Stomach (tissue), 9 donors: Measurements from ENCODE around the gene TRMT10C. TPM values are rescaled to one million over a fixed set of nuclear protein-coding genes. Genes with fewer than 3 reads are reported as not detected.
"Not testable (repeated sequence)": the region's sequence is repeated elsewhere in the genome, so short reads cannot be mapped to it uniquely, and the experiment has no call there.

Source experiments
- DNase-seq, 2 donors: peaks; one replicate each; pipeline versions ENCODE4 v3.0.0 to v3.0.0-alpha.2; 2013 to 2019
- H3K27ac ChIP-seq, 5 donors: fragments of 200-600 bp in 4 of 5; sonication (generic) in 4 of 5; one replicate each; pipeline ENCODE4 v1.5.1; 2013 to 2019; ENCODE audit warnings: mild to moderate bottlenecking in 1 of 5, moderate library complexity in 1 of 5
- H3K27me3 ChIP-seq, 3 donors: fragments of 200-600 bp; sonication (generic); one replicate each; pipeline ENCODE4 v1.5.1; 2017 to 2019; ENCODE audit warnings: mixed run types in 1 of 3
- H3K36me3 ChIP-seq, 4 donors: fragments of 200-600 bp; sonication (generic); 1 replicate in 3 of 4; 2 replicates in 1 of 4; pipeline ENCODE4 v1.5.1; 2016 to 2019
- H3K4me1 ChIP-seq, 4 donors: fragments of 200-600 bp; sonication (generic); one replicate each; pipeline ENCODE4 v1.5.1; 2016 to 2019
- H3K4me3 ChIP-seq, 4 donors: fragments of 200-600 bp; sonication (generic) in 3 of 4; one replicate each; pipeline ENCODE4 v1.5.1; 2016 to 2019; ENCODE audit warnings: mild to moderate bottlenecking in 1 of 4
- H3K9me3 ChIP-seq, 4 donors: fragments of 200-600 bp; sonication (generic); one replicate each; pipeline ENCODE4 v1.5.1; 2016 to 2019
- CTCF ChIP-seq, 7 experiments: fragments of 450-650 bp in 4 of 7; fragments of 200-600 bp in 3 of 7; sonication (generic) in 3 of 7; IDR thresholded peaks; one replicate each; pipeline ENCODE4 v1.5.1; 2016 to 2019; ENCODE audit warnings: antibody characterized with exemption in 7 of 7, control low read depth in 2 of 7, mild to moderate bottlenecking in 1 of 7
- EP300 ChIP-seq: sonication (generic); formaldehyde crosslinking; IDR thresholded peaks from one replicate; pipeline ENCODE4 v1.6.1; 2017; ENCODE audit warnings: antibody characterized with exemption
- POLR2A ChIP-seq, 4 donors: fragments of 450-650 bp; IDR thresholded peaks; one replicate each; pipeline ENCODE4 v1.6.1; 2016; ENCODE audit warnings: antibody characterized with exemption in 4 of 4, control low read depth in 2 of 4, mild to moderate bottlenecking in 1 of 4, moderate library complexity in 1 of 4
- POLR2AphosphoS5 ChIP-seq, 3 donors: sonication (generic); formaldehyde crosslinking; IDR thresholded peaks; one replicate each; pipeline ENCODE4 v1.6.1; 2016; ENCODE audit warnings: antibody characterized with exemption in 3 of 3
- WGBS, 5 donors: extraction: QIAGEN DNeasy Blood & Tissue Kit in 3 of 5; methylation state at CpG; one replicate each; pipeline versions ENCODE4 v1.1.5 to v1.1.7; 2013 to 2018; 5-methylcytosine and 5-hydroxymethylcytosine counted together
- intact Hi-C: fragments of 100-400 bp; cut with DNase I; formaldehyde crosslinking; loops from one replicate; pipeline ENCODE4 v1.15.1; 2023; ENCODE audit warnings: low total_unique reads
- polyA plus RNA-seq, 3 donors: library from polyadenylated mRNA; stranded (reverse); fragments of 200-250 nt; gene quantifications; one replicate each; pipeline ENCODE4 v1.2.3, GENCODE V29; 2013
- total RNA-seq, 5 donors: library from RNA; depleted of rRNA; stranded (reverse); fragments of >200 nt; gene quantifications; one replicate each; pipeline versions ENCODE4 v1.1.0 to v1.2.3, GENCODE V29; 2014 to 2016
- donor health status: healthy with polysubstance abuse.
- donor health status: Bipolar disorder and iron deficiency.
- donor health status: healthy.

TRMT10C gene
- total and polyA plus RNA-seq, 8 donors, result 1.4 to 33.6 (median 14.2) TPM

GRCh38 chr3:101591071-101591470 is 29.4 kb downstream of the TRMT10C start:
- 80 to 89% (median 83%) methylated on average over 3 of the region's 3 CpGs for WGBS, 5 donors

GRCh38 chr3:101602731-101603130 is 41.1 kb downstream of the TRMT10C start:
- Histone ChIP-seq H3K9me3 (no peaks in the 10 kb centered on the region), H3K27ac (no peak overlapping the region), H3K4me1 (no peaks in the 10 kb centered on the region), H3K4me3 (no peak overlapping the region), H3K27me3 (no peaks in the 10 kb centered on the region), H3K36me3 (peaks cover 0 to 8% (median 0%) of the 10 kb centered on the region in 4 donors)
- 88 to 97% (median 91%) methylated on average over 3 of the region's 3 CpGs for WGBS, 5 donors
- no peak for DNase-seq
- TF ChIP-seq POLR2A (IDR thresholded peaks at IDR 0.05), result no peak
- TF ChIP-seq POLR2AphosphoS5 (IDR thresholded peaks at IDR 0.05), result no peak
- TF ChIP-seq CTCF (IDR thresholded peaks at IDR 0.05), result no peak
- TF ChIP-seq EP300, result no peak
- intact Hi-C loops, result no loop called here

More at GRCh38 chr3:101591071-101591470, 29.4 kb downstream of the TRMT10C start:
- no peaks in the 10 kb centered on the region for H3K9me3 ChIP-seq
- TF ChIP-seq POLR2A (IDR thresholded peaks at IDR 0.05) (no peak), CTCF (IDR thresholded peaks at IDR 0.05) (no peak), POLR2AphosphoS5 (IDR thresholded peaks at IDR 0.05) (no peak), EP300 (no peak)
- peaks cover 0 to 6% (median 2%) of the 10 kb centered on the region in 4 donors for H3K4me1 ChIP-seq
- DNase-seq, result no peak
- intact Hi-C loops, result no loop called here
- no peaks in the 10 kb centered on the region for H3K27me3 ChIP-seq
- H3K4me3 ChIP-seq, result no peak overlapping the region
- no peak overlapping the region for H3K27ac ChIP-seq
- peaks cover 30 to 96% (median 89%) of the 10 kb centered on the region in 4 donors for H3K36me3 ChIP-seq

- intact Hi-C loops, result no loop called here
- H3K4me3 ChIP-seq, result no peak overlapping the region
- TF ChIP-seq POLR2AphosphoS5 (IDR thresholded peaks at IDR 0.05) (no peak), CTCF (IDR thresholded peaks at IDR 0.05) (no peak), EP300 (no peak), POLR2A (IDR thresholded peaks at IDR 0.05) (no peak)
- peaks cover 0 to 6% (median 0%) of the 10 kb centered on the region in 4 donors for H3K36me3 ChIP-seq
- H3K9me3 ChIP-seq, result no peaks in the 10 kb centered on the region
- H3K4me1 ChIP-seq, result no peaks in the 10 kb centered on the region
- no peak for DNase-seq
- WGBS, 5 donors, result 96 to 100% (median 100%) methylated on average over 1 of the region's 1 CpG
- H3K27me3 ChIP-seq, result no peaks in the 10 kb centered on the region
- H3K27ac ChIP-seq, result no peak overlapping the region
Measured at GRCh38 chr3:101603184-101603583, 41.5 kb downstream of the TRMT10C start.

GRCh38 chr3:101605398-101605797 is 43.7 kb downstream of the TRMT10C start:
- DNase-seq, result not testable (repeated sequence)
- 64 to 74% (median 66%) methylated on average over 10 of the region's 10 CpGs for WGBS, 5 donors

GRCh38 chr3:101611023-101611422 is 49.4 kb downstream of the TRMT10C start:
- no peak for DNase-seq
- Histone ChIP-seq H3K4me3 (no peak overlapping the region), H3K27me3 (no peaks in the 10 kb centered on the region), H3K36me3 (no peaks in the 10 kb centered on the region), H3K4me1 (no peaks in the 10 kb centered on the region), H3K9me3 (no peaks in the 10 kb centered on the region), H3K27ac (no peak overlapping the region)
- 70 to 83% (median 78%) methylated on average over 2 of the region's 2 CpGs for WGBS, 5 donors
- intact Hi-C loops, result no loop called here
- TF ChIP-seq POLR2A (IDR thresholded peaks at IDR 0.05) (no peak), EP300 (no peak), POLR2AphosphoS5 (IDR thresholded peaks at IDR 0.05) (no peak), CTCF (IDR thresholded peaks at IDR 0.05) (no peak)

More at GRCh38 chr3:101605398-101605797, 43.7 kb downstream of the TRMT10C start:
- H3K27ac ChIP-seq, H3K27me3 ChIP-seq, H3K9me3 ChIP-seq, H3K4me3 ChIP-seq, intact Hi-C loops, H3K36me3 ChIP-seq, H3K4me1 ChIP-seq: not testable (repeated sequence)

GRCh38 chr3:101613014-101613413 is 51.3 kb downstream of the TRMT10C start:
- H3K27me3 ChIP-seq, H3K4me3 ChIP-seq, DNase-seq, intact Hi-C loops, H3K4me1 ChIP-seq, H3K27ac ChIP-seq, H3K9me3 ChIP-seq, H3K36me3 ChIP-seq: not testable (repeated sequence)
- WGBS, 5 donors, result 78 to 91% (median 86%) methylated on average over 8 to 9 of the region's 9 CpGs
